ENCODE measurements around the gene SFXN2.
A peak's percentile ranks its signal among the peaks of the same experiment; 100 is the strongest.
"Not testable (repeated sequence)": the region's sequence is repeated elsewhere in the genome, so short reads cannot be mapped to it uniquely, and the experiment has no call there.

The SFXN2 gene

DNA sequence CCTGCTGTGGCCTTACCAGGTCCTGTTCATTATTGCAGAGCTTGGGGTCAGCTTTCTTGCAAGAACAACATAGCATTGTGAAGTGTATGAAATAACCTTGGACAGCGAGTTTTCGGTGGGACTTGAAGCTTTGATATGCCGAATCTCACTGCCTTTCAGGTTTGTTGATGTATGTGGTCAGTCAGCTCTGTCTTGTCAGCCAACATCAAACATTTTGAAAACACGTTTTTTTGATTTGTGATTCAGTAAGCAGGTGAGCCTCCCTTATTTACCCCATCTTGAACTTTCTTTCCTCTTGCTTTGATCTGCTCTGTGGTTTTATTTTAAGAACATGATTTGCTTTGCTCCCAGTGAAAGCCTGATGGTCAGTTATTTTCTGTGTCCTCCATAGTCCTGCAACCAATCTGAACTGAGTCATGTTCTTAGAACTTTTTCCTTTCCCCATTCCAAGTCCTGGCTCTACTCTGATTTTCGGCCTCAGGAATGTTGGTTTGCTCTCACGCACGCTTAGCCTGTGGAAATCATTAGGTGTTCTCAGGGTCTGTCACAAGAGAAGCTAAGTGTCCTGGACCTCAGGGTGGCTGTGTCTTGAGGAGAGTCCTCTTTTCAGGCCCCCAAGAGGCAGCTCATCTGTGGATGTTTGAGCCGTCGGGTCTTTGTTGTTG lies 38.0 kb downstream of the SFXN2 start:
- 96 to 99% methylated on average over 9 of the region's 9 CpGs for WGBS, 2 experiments
- no peaks in the 10 kb centered on the region for H3K4me1 ChIP-seq (ENCODE audit: control insufficient read depth, insufficient read depth, low read length)
- H3K9me3 ChIP-seq (ENCODE audit: control insufficient read depth, low read length) = no peaks in the 10 kb centered on the region
- H3K27me3 ChIP-seq (ENCODE audit: control insufficient read depth, insufficient read depth, low read length, poor library complexity, severe bottlenecking) = no peaks in the 10 kb centered on the region
- no peak overlapping the region for H3K27ac ChIP-seq (ENCODE audit: insufficient read depth, low read depth, low read length, poor library complexity, severe bottlenecking)
- H3K36me3 ChIP-seq (ENCODE audit: control insufficient read depth, insufficient read depth, low read length) = no peaks in the 10 kb centered on the region
- no peak overlapping the region for H3K4me3 ChIP-seq (ENCODE audit: insufficient read depth, low read depth, low read length)

DNA sequence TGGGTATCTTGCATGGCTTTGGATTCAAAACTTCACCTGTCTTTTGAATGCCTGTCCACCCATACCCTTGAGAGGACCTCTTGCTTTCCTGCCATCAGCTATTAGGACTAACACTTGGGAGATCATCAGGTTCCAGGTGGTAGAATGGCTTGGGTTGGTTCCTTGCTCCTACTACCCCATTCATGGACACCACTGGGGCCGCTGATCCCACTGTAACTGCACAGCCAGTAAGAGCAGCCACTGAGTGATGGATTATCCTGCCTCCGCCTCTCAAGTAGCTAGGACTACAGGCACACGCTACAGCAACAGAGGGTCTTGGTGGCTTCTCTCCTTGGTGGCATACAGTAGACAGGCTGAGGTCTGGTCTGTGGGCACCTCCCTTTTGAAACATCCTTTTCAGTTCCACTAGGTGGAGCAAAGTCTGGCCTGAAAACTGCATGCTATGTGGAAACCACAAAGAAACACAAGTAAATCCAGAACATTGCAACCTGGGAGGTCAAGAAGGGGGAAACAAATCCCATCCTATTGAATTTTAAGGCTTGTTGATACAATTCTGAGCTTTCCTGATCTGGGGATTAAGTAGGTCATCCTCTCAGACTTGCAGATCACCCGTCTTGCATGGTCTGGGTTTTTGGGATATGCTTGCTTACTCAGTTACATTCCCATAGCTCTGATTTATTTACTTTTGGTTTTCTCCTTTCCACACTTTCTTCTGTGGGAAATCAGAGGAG lies 38.7 kb downstream of the SFXN2 start:
- Histone ChIP-seq H3K36me3 (ENCODE audit: control insufficient read depth, insufficient read depth, low read length) (no peaks in the 10 kb centered on the region), H3K27me3 (ENCODE audit: control insufficient read depth, insufficient read depth, low read length, poor library complexity, severe bottlenecking) (no peaks in the 10 kb centered on the region), H3K27ac (ENCODE audit: insufficient read depth, low read depth, low read length, poor library complexity, severe bottlenecking) (no peak overlapping the region), H3K9me3 (ENCODE audit: control insufficient read depth, low read length) (no peaks in the 10 kb centered on the region), H3K4me3 (ENCODE audit: insufficient read depth, low read depth, low read length) (no peak overlapping the region), H3K4me1 (ENCODE audit: control insufficient read depth, insufficient read depth, low read length) (no peaks in the 10 kb centered on the region)
- WGBS, 2 experiments = 83 to 85% methylated on average over 4 of the region's 4 CpGs

DNA sequence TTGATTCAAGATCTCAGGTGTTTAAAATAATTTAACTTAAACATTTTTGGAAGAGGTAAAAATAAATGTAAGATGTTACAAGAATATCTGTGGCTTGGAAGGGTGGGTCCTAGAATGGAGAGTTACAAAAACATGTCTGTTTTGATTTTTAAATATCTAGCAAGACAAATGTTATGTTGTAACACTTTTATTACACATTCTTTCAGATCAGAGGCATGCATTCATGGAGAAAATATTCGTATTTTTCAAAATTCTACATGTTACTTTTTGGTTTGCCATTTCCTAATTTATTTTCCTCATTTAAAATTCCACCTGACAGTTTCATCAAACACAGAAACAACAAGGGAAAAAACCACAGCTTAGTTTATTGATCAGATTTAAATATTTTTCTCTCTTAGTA lies 39.3 kb downstream of the SFXN2 start:
- Histone ChIP-seq H3K4me1 (ENCODE audit: control insufficient read depth, insufficient read depth, low read length) (no peaks in the 10 kb centered on the region), H3K36me3 (ENCODE audit: control insufficient read depth, insufficient read depth, low read length) (no peaks in the 10 kb centered on the region), H3K27me3 (ENCODE audit: control insufficient read depth, insufficient read depth, low read length, poor library complexity, severe bottlenecking) (no peaks in the 10 kb centered on the region), H3K9me3 (ENCODE audit: control insufficient read depth, low read length) (no peaks in the 10 kb centered on the region), H3K27ac (ENCODE audit: insufficient read depth, low read depth, low read length, poor library complexity, severe bottlenecking) (no peak overlapping the region), H3K4me3 (ENCODE audit: insufficient read depth, low read depth, low read length) (no peak overlapping the region)
- WGBS, 2 experiments = 100% methylated on average over 1 of the region's 1 CpG

DNA sequence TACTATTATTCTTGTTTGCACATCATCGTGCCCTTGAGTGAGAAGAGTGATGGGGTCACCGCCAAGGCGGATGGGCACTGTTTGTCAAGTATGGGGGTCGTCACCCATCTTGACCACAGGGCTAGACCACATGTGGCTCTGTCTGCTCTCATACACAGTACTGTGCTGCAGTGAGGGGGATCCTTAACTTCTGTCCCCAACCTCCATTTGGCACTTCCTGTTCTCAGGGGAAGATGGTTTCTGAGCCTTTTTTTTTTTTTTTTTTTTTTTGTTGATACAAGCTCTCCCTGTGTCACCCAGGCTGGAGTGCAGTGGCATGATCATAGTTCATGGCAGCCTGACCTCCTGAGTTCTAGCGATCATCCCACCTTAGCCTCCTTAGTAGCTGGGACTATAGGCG lies 42.9 kb downstream of the SFXN2 start:
- Histone ChIP-seq H3K36me3 (ENCODE audit: control insufficient read depth, insufficient read depth, low read length) (no peaks in the 10 kb centered on the region), H3K4me1 (ENCODE audit: control insufficient read depth, insufficient read depth, low read length) (no peaks in the 10 kb centered on the region), H3K4me3 (ENCODE audit: insufficient read depth, low read depth, low read length) (no peak overlapping the region), H3K9me3 (ENCODE audit: control insufficient read depth, low read length) (no peaks in the 10 kb centered on the region), H3K27ac (ENCODE audit: insufficient read depth, low read depth, low read length, poor library complexity, severe bottlenecking) (no peak overlapping the region), H3K27me3 (ENCODE audit: control insufficient read depth, insufficient read depth, low read length, poor library complexity, severe bottlenecking) (no peaks in the 10 kb centered on the region)
- 95 to 97% methylated on average over 6 of the region's 6 CpGs for WGBS, 2 experiments

DNA sequence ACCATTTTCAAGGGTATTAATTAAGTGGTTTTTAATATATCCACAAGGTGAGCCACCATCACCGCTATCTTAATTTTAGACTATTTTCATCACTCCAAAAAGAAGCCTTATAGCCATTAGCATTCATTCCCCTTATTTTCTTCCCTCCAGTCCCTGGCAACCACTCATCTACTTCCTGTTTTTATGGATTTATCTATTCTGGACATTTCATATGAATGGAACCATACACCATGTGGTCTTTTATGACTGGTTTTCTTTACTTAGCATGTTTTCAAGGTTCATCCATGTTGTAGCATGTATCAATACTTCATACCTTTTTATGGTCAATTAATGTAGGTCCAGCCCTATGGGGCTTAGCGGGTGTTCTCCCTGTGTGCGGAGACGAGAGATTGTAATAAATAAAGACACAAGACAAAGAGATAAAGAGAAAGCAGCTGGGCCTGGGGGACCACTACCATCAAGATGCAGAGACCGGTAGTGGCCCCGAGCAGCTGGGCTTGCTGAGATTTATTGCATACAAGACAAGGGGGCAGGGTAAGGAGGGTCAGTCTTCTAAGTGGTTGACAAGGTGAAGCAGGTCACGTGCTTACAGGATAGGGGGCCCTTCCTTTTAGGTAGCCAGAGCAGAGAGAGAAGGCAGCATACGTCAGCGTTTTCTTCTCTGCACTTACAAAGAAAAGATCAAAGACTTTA lies 44.0 kb downstream of the SFXN2 start:
- Histone ChIP-seq H3K4me1 (ENCODE audit: control insufficient read depth, insufficient read depth, low read length) (no peaks in the 10 kb centered on the region), H3K36me3 (ENCODE audit: control insufficient read depth, insufficient read depth, low read length) (no peaks in the 10 kb centered on the region), H3K9me3 (ENCODE audit: control insufficient read depth, low read length) (no peaks in the 10 kb centered on the region), H3K4me3 (ENCODE audit: insufficient read depth, low read depth, low read length) (no peak overlapping the region), H3K27ac (ENCODE audit: insufficient read depth, low read depth, low read length, poor library complexity, severe bottlenecking) (peak overlapping the region; percentile 13), H3K27me3 (ENCODE audit: control insufficient read depth, insufficient read depth, low read length, poor library complexity, severe bottlenecking) (no peaks in the 10 kb centered on the region)
- WGBS, 2 experiments = 84 to 85% methylated on average over 9 of the region's 9 CpGs

DNA sequence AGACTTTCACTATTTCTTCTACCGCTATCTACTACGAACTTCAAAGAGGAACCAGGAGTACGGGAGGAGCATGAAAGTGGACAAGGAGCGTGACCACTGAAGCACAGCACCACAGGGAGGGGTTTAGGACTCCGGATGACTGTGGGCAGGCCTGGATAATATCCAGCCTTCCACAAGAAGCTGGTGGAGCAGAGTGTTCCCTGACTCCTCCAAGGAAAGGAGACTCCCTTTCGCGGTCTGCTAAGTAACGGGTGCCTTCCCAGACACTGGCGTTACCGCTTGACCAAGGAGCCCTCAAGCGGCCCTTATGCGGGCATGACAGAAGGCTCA lies 44.5 kb downstream of the SFXN2 start:
- not testable (repeated sequence) for H3K9me3 ChIP-seq (ENCODE audit: control insufficient read depth, low read length); H3K27me3 ChIP-seq (ENCODE audit: control insufficient read depth, insufficient read depth, low read length, poor library complexity, severe bottlenecking); H3K27ac ChIP-seq (ENCODE audit: insufficient read depth, low read depth, low read length, poor library complexity, severe bottlenecking); H3K4me3 ChIP-seq (ENCODE audit: insufficient read depth, low read depth, low read length); H3K36me3 ChIP-seq (ENCODE audit: control insufficient read depth, insufficient read depth, low read length); H3K4me1 ChIP-seq (ENCODE audit: control insufficient read depth, insufficient read depth, low read length)
- 73 to 85% methylated on average over 5 of the region's 12 CpGs for WGBS, 2 experiments

DNA sequence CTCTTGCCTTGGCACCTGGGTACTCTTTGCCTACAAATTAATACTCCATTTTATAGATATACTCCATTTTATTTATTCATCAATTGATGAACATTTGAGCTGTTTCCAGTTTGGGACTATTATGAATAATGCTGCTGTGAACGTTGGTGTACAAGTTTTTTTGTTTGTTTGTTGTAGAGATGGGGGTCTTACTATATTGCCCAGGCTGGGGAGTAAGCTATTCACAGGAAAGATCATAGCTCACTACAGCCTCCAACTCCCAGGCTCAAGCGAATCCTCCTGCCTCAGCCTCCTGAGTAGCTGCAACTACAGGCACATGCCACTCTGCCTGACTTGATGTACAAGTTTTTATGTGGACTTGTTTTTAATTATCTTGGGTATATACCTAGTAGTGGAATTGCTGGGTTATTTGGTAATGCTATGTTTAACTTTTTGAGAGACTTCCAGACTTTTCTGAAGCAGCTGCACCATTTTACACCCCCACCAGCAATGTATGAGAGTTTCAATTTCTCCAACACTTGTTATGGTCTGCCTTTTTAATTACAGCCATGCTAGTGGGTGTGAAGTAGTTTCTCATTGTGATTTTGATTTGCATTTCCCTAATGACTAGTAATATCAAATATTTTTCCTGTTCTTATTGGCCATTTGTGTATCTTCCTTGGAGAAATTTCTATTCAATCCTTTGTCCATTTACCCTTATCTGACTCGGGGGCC lies 45.2 kb downstream of the SFXN2 start:
- Histone ChIP-seq H3K4me1 (ENCODE audit: control insufficient read depth, insufficient read depth, low read length) (no peaks in the 10 kb centered on the region), H3K9me3 (ENCODE audit: control insufficient read depth, low read length) (no peaks in the 10 kb centered on the region), H3K4me3 (ENCODE audit: insufficient read depth, low read depth, low read length) (no peak overlapping the region), H3K27ac (ENCODE audit: insufficient read depth, low read depth, low read length, poor library complexity, severe bottlenecking) (no peak overlapping the region), H3K27me3 (ENCODE audit: control insufficient read depth, insufficient read depth, low read length, poor library complexity, severe bottlenecking) (no peaks in the 10 kb centered on the region), H3K36me3 (ENCODE audit: control insufficient read depth, insufficient read depth, low read length) (no peaks in the 10 kb centered on the region)
- WGBS, 2 experiments = 86 to 93% methylated on average over 3 of the region's 3 CpGs

DNA sequence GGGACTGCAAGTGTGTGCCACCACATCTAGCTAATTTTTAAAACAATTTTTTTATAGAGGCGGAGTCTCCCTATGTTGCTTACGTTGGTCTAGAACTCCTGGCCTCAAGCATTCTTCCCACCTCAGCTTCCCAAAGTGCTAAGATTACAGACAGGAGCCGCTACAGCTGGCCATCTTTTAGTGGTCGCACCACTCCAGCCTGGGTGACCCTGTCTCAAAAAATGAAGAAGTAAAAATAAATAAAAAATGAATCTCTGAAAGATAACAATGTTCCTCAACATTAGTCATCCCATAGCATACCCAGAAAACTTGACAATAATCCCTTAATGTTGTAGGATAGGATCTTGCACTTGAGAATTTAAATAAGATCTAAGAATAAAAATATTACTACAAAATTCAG lies 47.5 kb downstream of the SFXN2 start:
- H3K4me1 ChIP-seq (ENCODE audit: control insufficient read depth, insufficient read depth, low read length) = no peaks in the 10 kb centered on the region
- no peaks in the 10 kb centered on the region for H3K36me3 ChIP-seq (ENCODE audit: control insufficient read depth, insufficient read depth, low read length)
- H3K9me3 ChIP-seq (ENCODE audit: control insufficient read depth, low read length) = no peaks in the 10 kb centered on the region
- H3K4me3 ChIP-seq (ENCODE audit: insufficient read depth, low read depth, low read length) = no peak overlapping the region
- WGBS, 2 experiments = 88 to 92% methylated on average over 4 of the region's 4 CpGs
- no peak overlapping the region for H3K27ac ChIP-seq (ENCODE audit: insufficient read depth, low read depth, low read length, poor library complexity, severe bottlenecking)
- no peaks in the 10 kb centered on the region for H3K27me3 ChIP-seq (ENCODE audit: control insufficient read depth, insufficient read depth, low read length, poor library complexity, severe bottlenecking)

DNA sequence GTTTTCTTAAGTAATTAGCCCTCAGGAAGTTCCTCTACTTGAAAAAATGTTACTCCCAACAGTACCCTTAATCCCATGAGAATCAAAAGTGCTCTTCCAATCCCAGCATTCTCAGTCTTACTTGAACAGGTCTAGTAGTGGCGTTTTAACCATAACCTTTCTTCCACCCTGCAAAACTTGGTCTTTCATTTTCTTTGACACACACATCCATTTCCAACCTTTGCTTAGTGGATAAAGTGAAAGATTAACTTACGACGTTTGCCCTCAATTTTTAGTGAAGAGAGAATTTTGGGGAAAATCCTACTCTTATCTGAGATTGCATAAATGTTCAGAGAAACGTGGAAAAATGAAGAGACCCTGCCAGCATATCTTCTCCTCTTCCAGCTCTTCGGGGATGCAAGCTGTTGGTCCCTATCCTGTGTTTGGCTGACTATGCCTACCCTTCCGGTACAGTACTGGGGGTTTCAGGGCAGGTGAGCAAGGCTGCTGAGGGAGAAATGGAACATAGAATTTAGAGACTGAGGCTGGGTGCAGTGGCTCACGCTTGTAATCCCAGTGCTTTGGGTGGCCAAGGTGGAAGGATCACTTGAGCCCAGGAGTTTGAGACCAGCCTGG lies 48.1 kb downstream of the SFXN2 start:
- H3K27ac ChIP-seq (ENCODE audit: insufficient read depth, low read depth, low read length, poor library complexity, severe bottlenecking) = no peak overlapping the region
- no peaks in the 10 kb centered on the region for H3K27me3 ChIP-seq (ENCODE audit: control insufficient read depth, insufficient read depth, low read length, poor library complexity, severe bottlenecking)
- no peak overlapping the region for H3K4me3 ChIP-seq (ENCODE audit: insufficient read depth, low read depth, low read length)
- no peaks in the 10 kb centered on the region for H3K9me3 ChIP-seq (ENCODE audit: control insufficient read depth, low read length)
- no peaks in the 10 kb centered on the region for H3K4me1 ChIP-seq (ENCODE audit: control insufficient read depth, insufficient read depth, low read length)
- no peaks in the 10 kb centered on the region for H3K36me3 ChIP-seq (ENCODE audit: control insufficient read depth, insufficient read depth, low read length)
- 92 to 96% methylated on average over 7 of the region's 7 CpGs for WGBS, 2 experiments

Data from ectodermal cell (in vitro differentiated cells).